DOHH2 (cell line): Measurements from ENCODE around the gene KRT82.

Experiments
- CTCF ChIP-seq: fragments of 200-600 bp; sonication (generic); IDR thresholded peaks from one replicate; pipeline ENCODE4 v1.5.1; 2014; ENCODE audit warnings: antibody characterized with exemption, mild to moderate bottlenecking, low read depth, low read length; ENCODE audit not compliant: poor library complexity, severe bottlenecking
- EZH2phosphoT487 ChIP-seq: fragments of 200-600 bp; sonication (generic); IDR thresholded peaks from 2 replicates; pipeline ENCODE4 v1.6.1; 2017; ENCODE audit warnings: borderline replicate concordance, mild to moderate bottlenecking, antibody characterized with exemption, low read length, moderate library complexity, mixed read lengths

- TF ChIP-seq CTCF (no peak), EZH2phosphoT487 (no peak)
Measured at GRCh38 chr12:52356762-52357580, 49.2 kb downstream of the KRT82 start.
